HEK293 (cell line): ENCODE measurements around the gene PPARG.

Experiments used
- CTCF ChIA-PET: fragments of 350-600 bp; formaldehyde crosslinking; extraction: SDS; loops from one replicate; lab custom pipeline; 2021; ENCODE audit warnings: antibody characterized with exemption; lab: Yijun Ruan, JAX
- POLR2A ChIA-PET: fragments of 300-600 bp; formaldehyde crosslinking; extraction: SDS; loops from one replicate; lab custom pipeline; 2020; ENCODE audit warnings: antibody characterized with exemption, inconsistent platforms; lab: Yijun Ruan, JAX
- H3K27ac ChIP-seq: fragments of 200-500 bp; sonication (Bioruptor generic); 2 replicates; pipeline ENCODE4 v1.5.1; 2014; ENCODE audit warnings: low read depth, low read length, control low read depth, inconsistent platforms; ENCODE audit errors: extremely low read depth
- H3K36me3 ChIP-seq, 2 experiments: fragments of 200-500 bp in 1 of 2; sonication (Bioruptor generic) in 1 of 2; 1 replicate in 1 of 2; 2 replicates in 1 of 2; pipeline ENCODE4 v1.5.1; 2014 to 2017; ENCODE audit warnings: inconsistent platforms in 2 of 2, low read length in 2 of 2; ENCODE audit not compliant: control insufficient read depth in 2 of 2, insufficient read depth in 1 of 2
- H3K4me1 ChIP-seq: fragments of 200-500 bp; sonication (Bioruptor generic); 2 replicates; pipeline ENCODE4 v1.5.1; 2014; ENCODE audit warnings: mild to moderate bottlenecking, low read length, inconsistent platforms; ENCODE audit not compliant: control insufficient read depth, insufficient read depth
- H3K4me3 ChIP-seq: 2 replicates; pipeline ENCODE4 v1.5.1; 2011; ENCODE audit warnings: low read depth, mild to moderate bottlenecking, control low read depth, low read length, moderate library complexity
- H3K9me3 ChIP-seq: fragments of 200-500 bp; sonication (Bioruptor generic); 2 replicates; pipeline ENCODE4 v1.5.1; 2014; ENCODE audit warnings: low read depth, low read length, inconsistent platforms; ENCODE audit not compliant: control insufficient read depth, insufficient read depth
- BCL11B ChIP-seq: fragments of 450-650 bp; formaldehyde crosslinking; IDR thresholded peaks from 2 replicates; pipeline ENCODE4 v1.5.1; 2016; ENCODE audit warnings: low read depth, missing biosample characterization, missing genetic modification characterization
- EGR2 ChIP-seq: fragments of 450-650 bp; formaldehyde crosslinking; IDR thresholded peaks from 2 replicates; pipeline ENCODE4 v1.5.1; 2016; ENCODE audit warnings: low read depth, missing biosample characterization, missing genetic modification characterization
- KLF1 ChIP-seq: fragments of 450-650 bp; formaldehyde crosslinking; IDR thresholded peaks from 2 replicates; pipeline ENCODE4 v1.5.1; 2016; ENCODE audit warnings: missing biosample characterization, missing genetic modification characterization
- KLF10 ChIP-seq: fragments of 450-650 bp; IDR thresholded peaks from 2 replicates; pipeline ENCODE4 v1.5.1; 2018; ENCODE audit warnings: missing biosample characterization, mild to moderate bottlenecking, missing genetic modification characterization
- KLF9 ChIP-seq: fragments of 450-650 bp; formaldehyde crosslinking; IDR thresholded peaks from 2 replicates; pipeline ENCODE4 v1.5.1; 2016; ENCODE audit warnings: missing biosample characterization, missing genetic modification characterization, low read depth
- SP7 ChIP-seq: fragments of 450-650 bp; formaldehyde crosslinking; IDR thresholded peaks from 2 replicates; pipeline ENCODE4 v1.5.1; 2016; ENCODE audit warnings: missing biosample characterization, missing genetic modification characterization
- ZBTB1 ChIP-seq: fragments of 450-650 bp; formaldehyde crosslinking; IDR thresholded peaks from 2 replicates; pipeline ENCODE4 v1.5.1; 2016; ENCODE audit warnings: missing biosample characterization, missing genetic modification characterization
- ZBTB17 ChIP-seq: fragments of 450-650 bp; formaldehyde crosslinking; IDR thresholded peaks from 2 replicates; pipeline ENCODE4 v1.5.1; 2016; ENCODE audit warnings: missing biosample characterization, missing genetic modification characterization
- ZFHX2 ChIP-seq: fragments of 450-650 bp; formaldehyde crosslinking; conservative IDR thresholded peaks from 2 replicates; pipeline ENCODE4 v1.5.1; 2016; ENCODE audit warnings: missing biosample characterization, missing genetic modification characterization
- ZFP69B ChIP-seq: fragments of 450-650 bp; formaldehyde crosslinking; IDR thresholded peaks from 2 replicates; pipeline ENCODE4 v1.5.1; 2016; ENCODE audit warnings: missing biosample characterization, missing genetic modification characterization
- ZNF202 ChIP-seq: fragments of 450-650 bp; formaldehyde crosslinking; IDR thresholded peaks from 2 replicates; pipeline ENCODE4 v1.5.1; 2016; ENCODE audit warnings: missing biosample characterization, missing genetic modification characterization, borderline replicate concordance
- ZNF24 ChIP-seq: fragments of 450-650 bp; formaldehyde crosslinking; IDR thresholded peaks from 2 replicates; pipeline ENCODE4 v1.5.1; 2016; ENCODE audit warnings: missing biosample characterization, missing genetic modification characterization
- ZNF350 ChIP-seq: fragments of 450-650 bp; formaldehyde crosslinking; IDR thresholded peaks from 2 replicates; pipeline ENCODE4 v1.5.0; 2017; ENCODE audit warnings: missing biosample characterization, mild to moderate bottlenecking, missing genetic modification characterization
- ZNF610 ChIP-seq: fragments of 450-650 bp; formaldehyde crosslinking; IDR thresholded peaks from 2 replicates; pipeline ENCODE4 v1.5.1; 2016; ENCODE audit warnings: missing biosample characterization, missing genetic modification characterization, borderline replicate concordance
- ZNF654 ChIP-seq: fragments of 450-650 bp; formaldehyde crosslinking; IDR thresholded peaks from 2 replicates; pipeline ENCODE4 v1.5.1; 2016; ENCODE audit warnings: low read depth, missing biosample characterization, missing genetic modification characterization
- ZNF785 ChIP-seq: fragments of 450-650 bp; formaldehyde crosslinking; IDR thresholded peaks from 2 replicates; pipeline ENCODE4 v1.5.1; 2016; ENCODE audit warnings: missing biosample characterization, missing genetic modification characterization
- ZNF792 ChIP-seq: fragments of 450-650 bp; formaldehyde crosslinking; IDR thresholded peaks from 2 replicates; pipeline ENCODE4 v1.5.1; 2016; ENCODE audit warnings: missing biosample characterization, missing genetic modification characterization
- ZSCAN16 ChIP-seq: fragments of 450-650 bp; formaldehyde crosslinking; IDR thresholded peaks from 2 replicates; pipeline ENCODE4 v1.5.1; 2016; ENCODE audit warnings: missing biosample characterization, missing genetic modification characterization
- ZXDB ChIP-seq: fragments of 450-650 bp; formaldehyde crosslinking; IDR thresholded peaks from 2 replicates; pipeline ENCODE4 v1.5.1; 2016; ENCODE audit warnings: missing biosample characterization, missing genetic modification characterization
- TF ChIP-seq, protein P1 (sequence below): fragments of 450-650 bp; formaldehyde crosslinking; IDR thresholded peaks from 2 replicates; pipeline ENCODE4 v1.5.1; 2016; ENCODE audit warnings: missing biosample characterization, missing genetic modification characterization
- TF ChIP-seq, protein P2 (sequence below): fragments of 450-650 bp; formaldehyde crosslinking; IDR thresholded peaks from 2 replicates; pipeline ENCODE4 v1.5.1; 2016; ENCODE audit warnings: missing biosample characterization, missing genetic modification characterization
- TF ChIP-seq, protein P3 (sequence below): fragments of 450-650 bp; formaldehyde crosslinking; IDR thresholded peaks from 2 replicates; pipeline ENCODE4 v1.5.1; 2016; ENCODE audit warnings: missing biosample characterization, missing genetic modification characterization
- TF ChIP-seq, protein P4 (sequence below): fragments of 450-650 bp; IDR thresholded peaks from 2 replicates; pipeline ENCODE4 v1.5.1; 2018; ENCODE audit warnings: missing biosample characterization, missing genetic modification characterization
- TF ChIP-seq, protein P5 (sequence below): fragments of 450-650 bp; formaldehyde crosslinking; IDR thresholded peaks from 2 replicates; pipeline ENCODE4 v1.5.1; 2016; ENCODE audit warnings: missing biosample characterization, missing genetic modification characterization

PPARG gene

DNA sequence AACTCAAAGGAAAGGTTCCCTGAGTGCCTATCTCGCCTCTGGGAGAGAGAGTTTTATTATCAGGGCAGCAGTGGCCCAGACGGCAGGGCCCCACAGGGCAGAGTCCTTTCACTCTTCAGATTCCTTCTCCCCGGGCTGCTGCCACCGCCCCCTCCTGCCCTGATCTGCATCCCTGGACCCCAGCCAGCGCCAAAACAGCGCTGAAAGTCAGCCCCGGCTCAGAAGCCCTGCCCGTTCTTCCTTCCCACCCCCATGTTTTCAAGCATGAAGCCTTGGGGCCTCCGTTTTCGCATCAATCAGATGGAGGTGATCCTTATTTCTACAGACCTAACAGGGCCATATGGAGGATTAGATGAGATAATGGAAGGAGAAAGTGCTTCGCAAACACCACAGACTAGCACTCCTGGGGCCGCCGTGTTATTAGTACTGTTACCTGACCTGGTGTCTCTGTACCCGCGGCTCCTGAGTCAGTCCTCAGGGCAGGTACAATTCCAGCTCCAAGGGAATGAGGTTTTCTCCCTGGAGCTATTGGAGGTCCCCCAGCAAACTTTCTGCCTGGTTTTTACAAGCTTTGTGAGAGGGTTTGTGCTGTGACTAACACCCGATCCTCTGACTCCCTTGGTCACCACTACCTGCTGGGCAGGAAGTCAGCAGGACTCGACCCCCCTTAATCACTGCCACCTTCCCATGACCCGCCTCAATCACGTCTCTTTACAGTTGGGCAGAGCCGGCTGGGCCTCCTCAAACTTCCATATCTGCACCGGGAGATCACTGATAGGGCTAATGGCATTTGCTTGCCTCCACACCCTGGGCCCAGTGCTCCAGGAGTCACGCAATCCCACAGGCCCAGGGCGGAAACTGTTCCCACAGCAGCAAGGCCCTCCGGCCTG, 156.0 kb downstream of the PPARG start (continued):
- TF ChIP-seq, protein P1, sequence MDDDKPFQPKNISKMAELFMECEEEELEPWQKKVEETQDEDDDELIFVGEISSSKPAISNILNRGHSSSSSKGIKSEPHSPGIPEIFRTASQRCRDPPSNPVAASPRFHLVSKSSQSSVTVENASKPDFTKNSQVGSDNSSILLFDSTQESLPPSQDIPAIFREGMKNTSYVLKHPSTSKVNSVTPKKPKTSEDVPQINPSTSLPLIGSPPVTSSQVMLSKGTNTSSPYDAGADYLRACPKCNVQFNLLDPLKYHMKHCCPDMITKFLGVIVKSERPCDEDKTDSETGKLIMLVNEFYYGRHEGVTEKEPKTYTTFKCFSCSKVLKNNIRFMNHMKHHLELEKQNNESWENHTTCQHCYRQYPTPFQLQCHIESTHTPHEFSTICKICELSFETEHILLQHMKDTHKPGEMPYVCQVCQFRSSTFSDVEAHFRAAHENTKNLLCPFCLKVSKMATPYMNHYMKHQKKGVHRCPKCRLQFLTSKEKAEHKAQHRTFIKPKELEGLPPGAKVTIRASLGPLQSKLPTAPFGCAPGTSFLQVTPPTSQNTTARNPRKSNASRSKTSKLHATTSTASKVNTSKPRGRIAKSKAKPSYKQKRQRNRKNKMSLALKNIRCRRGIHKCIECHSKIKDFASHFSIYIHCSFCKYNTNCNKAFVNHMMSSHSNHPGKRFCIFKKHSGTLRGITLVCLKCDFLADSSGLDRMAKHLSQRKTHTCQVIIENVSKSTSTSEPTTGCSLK (tag by site-specific recombination) = no peak
- TF ChIP-seq, protein P2, sequence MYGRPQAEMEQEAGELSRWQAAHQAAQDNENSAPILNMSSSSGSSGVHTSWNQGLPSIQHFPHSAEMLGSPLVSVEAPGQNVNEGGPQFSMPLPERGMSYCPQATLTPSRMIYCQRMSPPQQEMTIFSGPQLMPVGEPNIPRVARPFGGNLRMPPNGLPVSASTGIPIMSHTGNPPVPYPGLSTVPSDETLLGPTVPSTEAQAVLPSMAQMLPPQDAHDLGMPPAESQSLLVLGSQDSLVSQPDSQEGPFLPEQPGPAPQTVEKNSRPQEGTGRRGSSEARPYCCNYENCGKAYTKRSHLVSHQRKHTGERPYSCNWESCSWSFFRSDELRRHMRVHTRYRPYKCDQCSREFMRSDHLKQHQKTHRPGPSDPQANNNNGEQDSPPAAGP (tag by site-specific recombination) = peak; percentile 23; the same call in 1 of the 2 replicates
- no peak for TF ChIP-seq ZBTB1 (tag by site-specific recombination)
- TF ChIP-seq SP7 (tag by site-specific recombination) = peak; percentile 75
- no peak for TF ChIP-seq ZNF654 (tag by site-specific recombination)
- peak; percentile 87; the same call in 1 of the 2 replicates for TF ChIP-seq ZSCAN16 (tag by site-specific recombination)
- TF ChIP-seq, protein P3, sequence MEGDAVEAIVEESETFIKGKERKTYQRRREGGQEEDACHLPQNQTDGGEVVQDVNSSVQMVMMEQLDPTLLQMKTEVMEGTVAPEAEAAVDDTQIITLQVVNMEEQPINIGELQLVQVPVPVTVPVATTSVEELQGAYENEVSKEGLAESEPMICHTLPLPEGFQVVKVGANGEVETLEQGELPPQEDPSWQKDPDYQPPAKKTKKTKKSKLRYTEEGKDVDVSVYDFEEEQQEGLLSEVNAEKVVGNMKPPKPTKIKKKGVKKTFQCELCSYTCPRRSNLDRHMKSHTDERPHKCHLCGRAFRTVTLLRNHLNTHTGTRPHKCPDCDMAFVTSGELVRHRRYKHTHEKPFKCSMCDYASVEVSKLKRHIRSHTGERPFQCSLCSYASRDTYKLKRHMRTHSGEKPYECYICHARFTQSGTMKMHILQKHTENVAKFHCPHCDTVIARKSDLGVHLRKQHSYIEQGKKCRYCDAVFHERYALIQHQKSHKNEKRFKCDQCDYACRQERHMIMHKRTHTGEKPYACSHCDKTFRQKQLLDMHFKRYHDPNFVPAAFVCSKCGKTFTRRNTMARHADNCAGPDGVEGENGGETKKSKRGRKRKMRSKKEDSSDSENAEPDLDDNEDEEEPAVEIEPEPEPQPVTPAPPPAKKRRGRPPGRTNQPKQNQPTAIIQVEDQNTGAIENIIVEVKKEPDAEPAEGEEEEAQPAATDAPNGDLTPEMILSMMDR (tag by site-specific recombination) = no peak
- TF ChIP-seq ZNF610 = no peak
- no peak for TF ChIP-seq BCL11B (tag by site-specific recombination)
- TF ChIP-seq KLF9 (tag by site-specific recombination) = no peak
- peak; percentile 82; the same call in 1 of the 2 replicates for TF ChIP-seq ZFP69B (tag by site-specific recombination)
- TF ChIP-seq, protein P4, sequence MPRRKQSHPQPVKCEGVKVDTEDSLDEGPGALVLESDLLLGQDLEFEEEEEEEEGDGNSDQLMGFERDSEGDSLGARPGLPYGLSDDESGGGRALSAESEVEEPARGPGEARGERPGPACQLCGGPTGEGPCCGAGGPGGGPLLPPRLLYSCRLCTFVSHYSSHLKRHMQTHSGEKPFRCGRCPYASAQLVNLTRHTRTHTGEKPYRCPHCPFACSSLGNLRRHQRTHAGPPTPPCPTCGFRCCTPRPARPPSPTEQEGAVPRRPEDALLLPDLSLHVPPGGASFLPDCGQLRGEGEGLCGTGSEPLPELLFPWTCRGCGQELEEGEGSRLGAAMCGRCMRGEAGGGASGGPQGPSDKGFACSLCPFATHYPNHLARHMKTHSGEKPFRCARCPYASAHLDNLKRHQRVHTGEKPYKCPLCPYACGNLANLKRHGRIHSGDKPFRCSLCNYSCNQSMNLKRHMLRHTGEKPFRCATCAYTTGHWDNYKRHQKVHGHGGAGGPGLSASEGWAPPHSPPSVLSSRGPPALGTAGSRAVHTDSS (tag by site-specific recombination) = no peak
- TF ChIP-seq ZXDB (tag by site-specific recombination) = no peak
- no peak for TF ChIP-seq ZNF792 (tag by site-specific recombination)
- TF ChIP-seq ZNF202 (tag by site-specific recombination) = no peak
- TF ChIP-seq KLF10 = no peak
- no peak for TF ChIP-seq ZNF350 (tag by site-specific recombination)
- no peak for TF ChIP-seq KLF1 (tag by site-specific recombination)

DNA sequence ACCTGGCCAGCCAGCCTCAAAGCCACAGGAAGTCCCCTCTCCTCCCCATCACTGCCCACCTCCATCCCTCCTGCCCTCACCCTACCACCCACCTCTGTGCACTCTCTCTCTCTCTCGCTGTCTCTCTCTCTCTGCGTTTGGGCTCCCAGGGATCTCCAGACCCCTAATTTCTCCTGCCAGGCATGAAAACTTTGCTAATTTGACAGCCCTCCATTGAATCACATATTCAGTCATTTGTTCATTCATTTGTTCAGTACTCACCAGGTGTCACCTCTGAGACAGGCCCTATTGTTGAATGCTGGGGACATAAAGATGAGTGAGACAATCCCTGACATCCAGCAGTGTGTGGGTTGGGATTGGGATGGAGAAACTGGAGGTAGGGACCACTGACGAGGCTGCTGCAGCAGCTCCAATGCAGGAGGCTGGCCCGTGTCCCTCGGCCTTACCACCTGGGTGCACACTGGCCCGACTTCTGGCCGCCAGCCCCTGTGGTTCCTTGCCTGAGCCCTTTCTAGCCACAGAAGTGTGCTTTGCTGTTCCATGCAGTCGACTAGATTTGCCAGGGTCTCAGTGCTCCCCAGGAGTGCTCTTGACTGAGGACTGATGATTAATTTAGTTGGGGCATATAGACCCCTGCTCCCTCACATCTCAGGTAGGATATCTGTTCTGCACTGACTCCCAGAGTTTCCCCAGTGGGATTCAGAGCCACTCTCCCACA, 156.8 kb downstream of the PPARG start:
- Histone ChIP-seq H3K9me3 (no peaks in the 10 kb centered on the region), H3K4me1 (peaks cover 13% of the 10 kb centered on the region; the same call in 1 of the 2 replicates), H3K36me3 (no peaks in the 10 kb centered on the region), H3K4me3 (no peak overlapping the region), H3K27ac (peak overlapping the region; percentile 49; the same call in 1 of the 2 replicates)
- TF ChIP-seq ZFHX2 = peak; percentile 78
- peak; percentile 75; the same call in 1 of the 2 replicates for TF ChIP-seq ZNF24 (tag by site-specific recombination)
- TF ChIP-seq EGR2 (tag by site-specific recombination) = 0 out of 2 replicates have a peak, but pooled peaks have one; percentile 40
- TF ChIP-seq, protein P5, sequence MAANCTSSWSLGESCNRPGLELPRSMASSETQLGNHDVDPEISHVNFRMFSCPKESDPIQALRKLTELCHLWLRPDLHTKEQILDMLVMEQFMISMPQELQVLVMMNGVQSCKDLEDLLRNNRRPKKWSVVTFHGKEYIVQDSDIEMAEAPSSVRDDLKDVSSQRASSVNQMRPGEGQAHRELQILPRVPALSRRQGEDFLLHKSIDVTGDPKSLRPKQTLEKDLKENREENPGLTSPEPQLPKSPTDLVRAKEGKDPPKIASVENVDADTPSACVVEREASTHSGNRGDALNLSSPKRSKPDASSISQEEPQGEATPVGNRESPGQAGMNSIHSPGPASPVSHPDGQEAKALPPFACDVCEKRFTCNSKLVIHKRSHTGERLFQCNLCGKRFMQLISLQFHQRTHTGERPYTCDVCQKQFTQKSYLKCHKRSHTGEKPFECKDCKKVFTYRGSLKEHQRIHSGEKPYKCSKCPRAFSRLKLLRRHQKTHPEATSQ = no peak
- 0 out of 2 replicates have a peak, but pooled peaks have one; percentile 3 for TF ChIP-seq ZNF785
- no peak for TF ChIP-seq ZBTB17 (tag by site-specific recombination)
- ChIA-PET POLR2A (no interaction called here), CTCF (no interaction called here)
